RKO (cell line): ENCODE data around the gene SEL1L2.

Experiments
- DNase-seq: peaks from one replicate; pipeline ENCODE4 v3.0.0-alpha.2; 2016; ENCODE audit warnings: low spot score

SEL1L2 gene

GRCh38 chr20:13928901-13929300, 61.5 kb downstream of the SEL1L2 start:
- DNase-seq: no peak

DNA sequence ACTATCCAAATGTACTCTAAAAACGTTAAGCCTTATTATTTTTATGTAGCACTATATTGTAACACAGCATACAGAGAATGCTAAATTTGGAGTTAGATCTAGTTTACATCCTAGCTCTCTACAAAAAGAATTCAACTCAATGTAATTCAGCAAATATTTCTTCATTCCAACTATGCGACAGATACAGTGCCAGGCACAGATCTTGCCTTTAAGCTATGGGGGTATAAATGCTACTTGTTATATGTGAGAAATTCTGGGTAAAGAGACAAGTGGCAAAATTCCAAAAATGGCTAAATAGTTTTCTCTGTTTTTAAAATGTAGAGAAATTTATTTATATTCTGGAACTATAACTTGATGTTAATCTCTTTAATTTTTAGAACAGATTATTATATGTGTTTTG, 63.2 kb downstream of the SEL1L2 start:
- DNase-seq: no peak

DNA sequence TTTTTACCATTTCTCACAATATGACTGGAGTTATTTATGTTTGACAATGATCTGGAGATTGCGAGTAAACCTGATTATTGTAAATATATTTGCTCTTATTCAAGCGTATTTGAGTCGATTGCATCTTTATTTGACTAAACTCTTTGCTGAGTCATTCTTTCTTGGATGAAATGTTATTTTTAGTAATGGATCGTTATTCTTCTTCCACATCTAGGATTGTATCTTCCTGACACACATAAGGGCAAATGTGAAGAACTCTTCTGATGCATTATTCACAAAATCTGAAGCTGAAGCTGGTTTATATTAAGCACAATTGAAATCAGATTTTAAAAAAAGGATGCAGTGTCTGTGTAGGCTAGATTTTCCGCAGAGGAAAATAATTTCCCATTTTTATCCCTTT, 68.2 kb downstream of the SEL1L2 start:
- no peak for DNase-seq

- DNase-seq: no peak
Measured at GRCh38 chr20:13915284-13915683, 75.1 kb downstream of the SEL1L2 start.

DNA sequence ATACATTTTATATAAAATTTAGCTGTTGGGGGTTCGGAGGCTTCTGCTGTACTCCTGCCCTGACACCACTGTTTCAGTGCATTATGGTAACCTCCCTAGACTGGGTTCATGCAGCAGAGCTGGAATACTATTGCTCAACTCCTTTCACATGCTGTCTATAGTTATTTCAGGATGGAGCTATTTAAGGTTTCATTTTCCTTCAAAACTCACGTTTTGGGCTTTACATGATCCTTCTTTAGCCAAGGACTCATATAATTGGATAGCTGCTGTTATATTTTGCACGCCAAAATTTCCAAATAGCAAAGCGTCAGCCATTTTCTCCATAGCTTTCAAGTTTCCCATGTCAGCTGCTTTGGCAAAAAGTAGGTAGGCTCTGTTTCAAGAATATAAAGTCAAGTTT, 76.8 kb downstream of the SEL1L2 start:
- DNase-seq: no peak

GRCh38 chr20:13913131-13913530, 77.3 kb downstream of the SEL1L2 start:
- no peak for DNase-seq

DNA sequence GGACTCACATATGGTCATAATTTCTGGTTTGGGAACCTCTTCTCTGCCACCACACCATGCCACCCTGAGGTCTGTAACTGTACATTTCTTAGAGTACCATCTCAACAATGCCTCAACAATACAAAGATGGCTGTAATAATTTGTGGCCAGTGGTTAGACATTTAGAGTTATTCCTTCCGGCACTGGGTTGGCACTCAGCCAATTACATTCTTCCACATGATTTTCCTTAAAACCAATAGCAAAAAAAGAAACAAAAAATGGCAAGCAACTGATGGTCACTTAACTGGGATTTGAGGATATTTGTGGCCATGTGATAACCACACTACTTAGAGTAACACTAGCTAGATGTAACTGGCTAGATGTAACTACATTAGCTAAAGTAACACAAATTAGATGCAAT, 79.9 kb downstream of the SEL1L2 start:
- DNase-seq: no peak

DNA sequence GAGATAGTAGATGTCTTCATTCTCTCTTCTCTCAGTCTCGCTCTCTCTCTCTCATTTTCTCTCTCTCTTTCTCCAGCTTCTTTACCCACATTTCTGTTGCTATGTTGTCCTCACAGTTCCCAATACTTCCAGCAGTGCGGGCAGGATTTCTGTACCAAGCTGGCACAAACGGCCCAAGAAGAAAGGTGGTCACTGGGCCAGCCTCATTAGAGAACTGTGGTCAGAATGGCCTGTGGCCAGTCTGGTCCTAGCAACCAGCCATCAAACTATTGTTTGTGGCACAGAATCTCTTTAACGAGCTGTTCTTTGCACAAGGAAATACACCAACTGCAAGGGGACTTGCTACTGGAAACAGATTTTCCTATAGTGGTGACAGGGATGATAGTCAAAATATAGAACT, 81.3 kb downstream of the SEL1L2 start:
- no peak for DNase-seq

- DNase-seq: no peak
Measured at GRCh38 chr20:13904766-13905165, 85.6 kb downstream of the SEL1L2 start.

DNA sequence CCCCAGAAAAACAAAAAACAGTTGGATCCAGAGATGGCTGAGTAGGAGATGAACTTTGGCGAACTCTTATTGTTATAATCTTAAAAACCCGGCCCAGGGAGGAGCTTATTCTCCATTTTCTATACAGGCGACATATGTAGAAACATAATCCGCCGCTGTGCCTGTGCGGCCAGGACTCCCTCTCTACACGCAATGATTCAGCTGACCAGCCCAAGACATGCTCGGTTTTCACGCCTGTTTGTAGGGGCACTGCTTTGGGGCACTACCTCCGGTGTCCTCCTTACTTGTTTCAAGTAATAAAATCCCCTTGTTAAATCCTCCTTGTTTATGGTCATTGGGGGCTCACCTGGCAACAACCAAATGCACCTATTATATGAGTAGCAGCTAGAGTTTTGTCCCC, 89.9 kb downstream of the SEL1L2 start:
- DNase-seq: no peak

- DNase-seq: peak; percentile 43
Measured at GRCh38 chr20:13898012-13898612, 92.3 kb downstream of the SEL1L2 start.

DNA sequence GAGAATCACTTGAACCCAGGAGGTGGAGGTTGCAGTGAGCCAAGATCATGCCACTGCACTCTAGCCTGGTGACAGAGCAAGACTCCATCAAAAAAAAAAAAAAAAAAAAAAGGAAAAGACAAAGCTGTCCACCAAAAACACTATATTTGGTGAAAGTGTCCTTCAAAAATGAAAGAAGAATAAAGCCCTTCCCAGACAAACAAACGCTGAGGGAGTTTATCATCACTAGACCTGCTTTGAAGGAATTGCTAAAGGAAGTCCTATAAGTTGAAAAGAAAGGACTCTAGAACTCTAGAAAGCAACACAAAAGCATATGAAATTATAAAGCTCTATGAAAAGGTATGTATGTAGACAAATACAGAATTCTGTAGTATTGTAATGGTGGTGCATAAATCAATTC, 98.8 kb downstream of the SEL1L2 start:
- DNase-seq: no peak

DNA sequence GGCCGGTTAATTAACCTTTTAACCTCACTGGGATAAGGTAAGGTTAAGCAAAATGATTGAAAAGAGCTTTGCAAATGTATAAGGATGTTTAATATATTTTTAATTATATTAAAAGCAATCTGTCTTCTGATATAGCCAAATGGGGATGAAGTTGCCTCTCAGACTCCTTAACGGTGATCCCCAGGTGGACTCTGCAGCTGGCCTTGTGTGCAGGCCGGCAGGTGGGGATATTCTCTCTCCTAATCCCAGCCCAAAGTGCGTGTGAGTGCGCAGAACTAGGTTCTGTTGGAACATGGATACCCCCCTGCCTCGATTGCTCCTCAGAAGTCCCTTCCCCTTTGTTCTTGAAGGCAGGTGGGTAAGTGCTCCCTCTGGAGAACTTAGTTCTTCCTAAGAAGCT, 105.6 kb downstream of the SEL1L2 start:
- DNase-seq: no peak

DNA sequence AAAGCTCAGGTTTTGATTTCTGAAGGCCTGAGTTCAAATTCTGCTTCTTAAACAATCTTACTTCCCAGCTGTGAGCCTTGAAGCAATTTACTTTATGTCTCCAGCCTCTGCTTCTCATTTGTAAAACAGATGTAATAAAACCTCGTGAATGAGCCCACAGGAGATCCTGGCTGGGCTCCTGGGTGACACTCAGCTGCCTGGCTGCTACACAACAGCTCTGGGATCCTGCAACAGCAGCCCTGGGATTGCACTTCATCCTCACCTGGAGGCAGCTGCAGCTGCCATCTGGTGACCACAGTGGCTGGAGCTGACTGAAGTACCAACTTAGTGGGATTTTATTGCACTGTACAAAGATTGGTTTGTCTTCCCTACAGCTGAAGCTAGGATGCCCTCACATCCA, 107.0 kb downstream of the SEL1L2 start:
- DNase-seq: no peak

- DNase-seq: no peak
Measured at GRCh38 chr20:13878566-13878965, 111.8 kb downstream of the SEL1L2 start.

GRCh38 chr20:13877793-13878192, 112.6 kb downstream of the SEL1L2 start:
- DNase-seq: no peak

- no peak for DNase-seq
Measured at GRCh38 chr20:13875265-13875811, 115.1 kb downstream of the SEL1L2 start.

GRCh38 chr20:13874394-13875157, 115.8 kb downstream of the SEL1L2 start:
- no peak for DNase-seq

DNA sequence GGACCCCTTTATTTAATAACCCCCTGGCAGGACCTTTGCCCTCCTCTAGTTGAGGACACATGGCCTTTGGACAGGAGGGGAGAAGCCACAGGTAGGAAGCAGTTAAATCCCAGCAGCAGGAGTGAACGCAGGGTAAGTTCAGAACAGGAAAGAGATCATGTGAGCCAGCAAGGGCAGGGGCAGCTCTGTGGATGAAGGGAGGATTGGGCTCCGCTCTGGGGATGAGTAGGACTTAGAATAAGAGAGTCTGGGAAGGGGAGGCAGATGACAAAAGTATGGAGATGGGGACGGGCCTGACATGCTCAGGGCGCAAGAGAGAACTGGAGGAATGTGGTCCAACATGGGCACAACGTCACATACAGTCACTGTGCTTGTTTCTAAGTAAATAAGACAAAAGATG, 116.6 kb downstream of the SEL1L2 start:
- DNase-seq: no peak

- DNase-seq: no peak
Measured at GRCh38 chr20:13870170-13870748, 120.2 kb downstream of the SEL1L2 start.

GRCh38 chr20:13868331-13868730, 122.1 kb downstream of the SEL1L2 start:
- DNase-seq: peak; percentile 41

- DNase-seq: no peak
Measured at GRCh38 chr20:13865791-13866351, 124.5 kb downstream of the SEL1L2 start.

GRCh38 chr20:13865156-13865555, 125.3 kb downstream of the SEL1L2 start:
- no peak for DNase-seq
